Astrocyte (in vitro differentiated cells and primary cell): ENCODE results near the gene ACACA. TPM values are rescaled to one million over a fixed set of nuclear protein-coding genes. Genes with fewer than 3 reads are reported as not detected.

Experiments
- DNase-seq: peaks from one replicate; pipeline ENCODE4 v3.0.0-alpha.2; 2010; ENCODE audit warnings: low read depth
- FAIRE-seq: peaks from 2 replicates; lab custom pipeline; 2011; peaks lifted over from hg19 to GRCh38; lab: Jason Lieb, UNC
- H2AFZ ChIP-seq: 2 replicates; pipeline ENCODE4 v1.6.0; 2012; ENCODE audit warnings: low read depth, low read length, inconsistent platforms
- H3K27ac ChIP-seq: 2 replicates; pipeline ENCODE4 v1.5.1; 2011; ENCODE audit warnings: low read depth, low read length, inconsistent platforms
- H3K27me3 ChIP-seq: 2 replicates; pipeline ENCODE4 v1.6.0; 2011; ENCODE audit warnings: low read length, inconsistent platforms; ENCODE audit not compliant: insufficient read depth
- H3K36me3 ChIP-seq: 2 replicates; pipeline ENCODE4 v1.5.1; 2011; ENCODE audit warnings: low read length, inconsistent platforms; ENCODE audit not compliant: insufficient read depth
- H3K4me1 ChIP-seq: 2 replicates; pipeline ENCODE4 v1.5.1; 2011; ENCODE audit warnings: low read length, inconsistent platforms; ENCODE audit not compliant: insufficient read depth
- H3K4me2 ChIP-seq: 2 replicates; pipeline ENCODE4 v1.6.0; 2012; ENCODE audit warnings: low read length, inconsistent platforms
- H3K4me3 ChIP-seq: 2 replicates; pipeline ENCODE4 v1.5.1; 2011; ENCODE audit warnings: low read depth, mild to moderate bottlenecking, low read length, inconsistent platforms; ENCODE audit not compliant: insufficient read depth
- H3K79me2 ChIP-seq: 2 replicates; pipeline ENCODE4 v1.6.0; 2012; ENCODE audit warnings: mild to moderate bottlenecking, low read length, inconsistent platforms; ENCODE audit not compliant: insufficient read depth
- H3K9ac ChIP-seq: 2 replicates; pipeline ENCODE4 v1.6.0; 2012; ENCODE audit warnings: mild to moderate bottlenecking, low read length, inconsistent platforms
- H3K9me3 ChIP-seq: 2 replicates; pipeline ENCODE4 v1.5.1; 2012; ENCODE audit warnings: low read depth, mild to moderate bottlenecking, low read length, inconsistent platforms; ENCODE audit not compliant: insufficient read depth
- H4K20me1 ChIP-seq: 2 replicates; pipeline ENCODE4 v1.6.0; 2012; ENCODE audit warnings: low read length, inconsistent platforms; ENCODE audit not compliant: insufficient read depth
- H3K27ac Mint-ChIP-seq: one replicate; pipeline ENCODE4 v1.8.0; 2021; ENCODE audit warnings: mild to moderate bottlenecking, mixed read lengths; ENCODE audit not compliant: unreplicated experiment
- H3K27me3 Mint-ChIP-seq: one replicate; pipeline ENCODE4 v1.8.0; 2021; ENCODE audit warnings: low read depth, mixed read lengths; ENCODE audit not compliant: unreplicated experiment
- H3K36me3 Mint-ChIP-seq: one replicate; pipeline ENCODE4 v1.8.0; 2021; ENCODE audit warnings: low read depth, mixed read lengths; ENCODE audit not compliant: unreplicated experiment
- H3K4me1 Mint-ChIP-seq: one replicate; pipeline ENCODE4 v1.8.0; 2021; ENCODE audit warnings: low read depth, mixed read lengths; ENCODE audit not compliant: unreplicated experiment
- H3K4me3 Mint-ChIP-seq: one replicate; pipeline ENCODE4 v1.8.0; 2021; ENCODE audit warnings: mild to moderate bottlenecking, moderate library complexity, mixed read lengths; ENCODE audit not compliant: unreplicated experiment
- H3K9me3 Mint-ChIP-seq: one replicate; pipeline ENCODE4 v1.8.0; 2021; ENCODE audit warnings: mild to moderate bottlenecking, mixed read lengths; ENCODE audit not compliant: unreplicated experiment
- CTCF ChIP-seq: IDR thresholded peaks from 2 replicates; pipeline ENCODE4 v1.5.1; 2011; ENCODE audit warnings: low read depth, mild to moderate bottlenecking, inconsistent platforms, low read length, moderate library complexity; ENCODE audit not compliant: insufficient read depth
- EZH2 ChIP-seq: IDR thresholded peaks from 2 replicates; pipeline ENCODE4 v1.6.1; 2012; ENCODE audit warnings: mild to moderate bottlenecking, low read length, inconsistent platforms; ENCODE audit not compliant: insufficient read depth
- total RNA-seq: library from RNA; stranded (reverse); gene quantifications from 2 replicates; pipeline ENCODE4 v1.2.1, GENCODE V29; 2021

ACACA gene
- total RNA-seq, 1 donor from 2014 or later, result 88.3 TPM

GRCh38 chr17:37295888-37296287 lies 110.7 kb downstream of the ACACA start:
- Histone ChIP-seq H3K79me2 (peaks cover 31% of the 10 kb centered on the region), H3K4me1 (peaks cover 13% of the 10 kb centered on the region), H3K9ac (no peak overlapping the region), H2AFZ (no peak overlapping the region), H3K9me3 (no peaks in the 10 kb centered on the region), H3K4me3 (no peak overlapping the region), H3K4me2 (no peak overlapping the region), H3K27ac (no peak overlapping the region), H3K27me3 (no peaks in the 10 kb centered on the region), H4K20me1 (peaks cover 39% of the 10 kb centered on the region), H3K36me3 (no peaks in the 10 kb centered on the region)
- no peak for FAIRE-seq
- DNase-seq, result no peak
- Mint-ChIP-seq H3K4me3 (no peak overlapping the region), H3K27ac (no peak overlapping the region), H3K27me3 (no peaks in the 10 kb centered on the region), H3K36me3 (no peaks in the 10 kb centered on the region), H3K4me1 (peaks cover 20% of the 10 kb centered on the region), H3K9me3 (no peaks in the 10 kb centered on the region)
- TF ChIP-seq CTCF (no peak), EZH2 (no peak)

GRCh38 chr17:37294888-37295287 lies 111.7 kb downstream of the ACACA start:
- H3K27me3 ChIP-seq, result no peaks in the 10 kb centered on the region
- no peaks in the 10 kb centered on the region for H3K36me3 ChIP-seq
- Mint-ChIP-seq H3K27ac (no peak overlapping the region), H3K9me3 (no peaks in the 10 kb centered on the region), H3K36me3 (peaks cover 2% of the 10 kb centered on the region), H3K4me1 (peaks cover 21% of the 10 kb centered on the region), H3K27me3 (no peaks in the 10 kb centered on the region), H3K4me3 (no peak overlapping the region)
- H3K9ac ChIP-seq, result no peak overlapping the region
- peaks cover 12% of the 10 kb centered on the region for H3K4me1 ChIP-seq
- no peak overlapping the region for H3K27ac ChIP-seq
- peaks cover 30% of the 10 kb centered on the region for H3K79me2 ChIP-seq
- DNase-seq (no peak), FAIRE-seq (no peak)
- H2AFZ ChIP-seq, result no peak overlapping the region
- H3K4me3 ChIP-seq, result no peak overlapping the region
- no peaks in the 10 kb centered on the region for H3K9me3 ChIP-seq
- H4K20me1 ChIP-seq, result peaks cover 29% of the 10 kb centered on the region
- TF ChIP-seq EZH2 (no peak), CTCF (no peak)
- no peak overlapping the region for H3K4me2 ChIP-seq

GRCh38 chr17:37293770-37294169 lies 112.9 kb downstream of the ACACA start:
- Histone ChIP-seq H3K4me3 (no peak overlapping the region), H2AFZ (no peak overlapping the region), H4K20me1 (peaks cover 32% of the 10 kb centered on the region), H3K27ac (no peak overlapping the region), H3K9ac (no peak overlapping the region), H3K9me3 (no peaks in the 10 kb centered on the region), H3K79me2 (peaks cover 30% of the 10 kb centered on the region), H3K36me3 (no peaks in the 10 kb centered on the region), H3K4me2 (no peak overlapping the region), H3K4me1 (peaks cover 2% of the 10 kb centered on the region), H3K27me3 (no peaks in the 10 kb centered on the region)
- no peak for DNase-seq
- Mint-ChIP-seq H3K36me3 (peaks cover 6% of the 10 kb centered on the region), H3K9me3 (no peaks in the 10 kb centered on the region), H3K4me3 (no peak overlapping the region), H3K27ac (no peak overlapping the region), H3K4me1 (peaks cover 17% of the 10 kb centered on the region), H3K27me3 (no peaks in the 10 kb centered on the region)
- TF ChIP-seq EZH2 (no peak), CTCF (no peak)
- FAIRE-seq, result no peak
